GM18909 (cell line): ENCODE measurements around the gene PLCE1.
"Not testable (repeated sequence)": the region's sequence is repeated elsewhere in the genome, so short reads cannot be mapped to it uniquely, and the experiment has no call there.

Source experiments
- ATAC-seq: cut with Tn5 transposase; IDR thresholded peaks from one replicate; pipeline ENCODE4 v1.9.1; 2021; ENCODE audit warnings: mild to moderate bottlenecking; ENCODE audit not compliant: unreplicated experiment, poor library complexity

The PLCE1 gene

GRCh38 chr10:93993782-93994437 lies at the start of gene PLCE1:
TSS of gene PLCE1 (plus strand) at chr10:93993931. CDS start at chr10:94031047, 37,116 bp downstream.
- ATAC-seq: no peak

- ATAC-seq: no peak
Observed at GRCh38 chr10:93945819-93946218, 47.9 kb upstream of the PLCE1 start.

GRCh38 chr10:93947055-93947454 lies 46.7 kb upstream of the PLCE1 start:
- ATAC-seq: no peak

GRCh38 chr10:93947524-93947923 lies 46.2 kb upstream of the PLCE1 start:
- ATAC-seq: no peak

GRCh38 chr10:93951905-93952304 lies 41.8 kb upstream of the PLCE1 start:
- no peak for ATAC-seq

- ATAC-seq: no peak
Observed at GRCh38 chr10:93954299-93954698, 39.4 kb upstream of the PLCE1 start.

- ATAC-seq: no peak
Observed at GRCh38 chr10:93954726-93955363, 38.9 kb upstream of the PLCE1 start.

- ATAC-seq: no peak
Observed at GRCh38 chr10:93958834-93959233, 34.9 kb upstream of the PLCE1 start.

- not testable (repeated sequence) for ATAC-seq
Observed at GRCh38 chr10:93960988-93961387, 32.7 kb upstream of the PLCE1 start.

- ATAC-seq: no peak
Observed at GRCh38 chr10:93962973-93963372, 30.8 kb upstream of the PLCE1 start.

- no peak for ATAC-seq
Observed at GRCh38 chr10:93963434-93963833, 30.3 kb upstream of the PLCE1 start.

GRCh38 chr10:93965911-93966310 lies 27.8 kb upstream of the PLCE1 start:
- ATAC-seq: no peak

GRCh38 chr10:93967756-93968155 lies 26.0 kb upstream of the PLCE1 start:
- no peak for ATAC-seq

- no peak for ATAC-seq
Observed at GRCh38 chr10:93968540-93968945, 25.2 kb upstream of the PLCE1 start.

GRCh38 chr10:93970433-93971010 lies 23.2 kb upstream of the PLCE1 start:
- ATAC-seq: not testable (repeated sequence)

GRCh38 chr10:93973748-93974445 lies 19.8 kb upstream of the PLCE1 start:
- no peak for ATAC-seq

GRCh38 chr10:93977442-93977841 lies 16.3 kb upstream of the PLCE1 start:
- ATAC-seq: no peak

GRCh38 chr10:93980486-93980885 lies 13.2 kb upstream of the PLCE1 start:
- no peak for ATAC-seq

- ATAC-seq: no peak
Observed at GRCh38 chr10:93991114-93991513, 2.6 kb upstream of the PLCE1 start.

GRCh38 chr10:93991596-93992284 lies 2.0 kb upstream of the PLCE1 start:
- ATAC-seq: no peak
